GM13976 (cell line): ENCODE results near the gene ANKRD44.

Source experiments
- DNase-seq: peaks from one replicate; pipeline ENCODE4 v3.0.0; 2012; ENCODE audit warnings: low spot score
- CTCF ChIP-seq: IDR thresholded peaks from 2 replicates; pipeline ENCODE4 v1.5.1; 2012; ENCODE audit warnings: borderline replicate concordance, mild to moderate bottlenecking; ENCODE audit not compliant: insufficient read depth; ENCODE audit errors: extremely low read depth, missing control alignments, control extremely low read depth
- in situ Hi-C: fragments of 300-500 bp; cut with MboI; formaldehyde crosslinking; loops from one replicate; pipeline ENCODE4 v1.12.0; 2022; ENCODE audit warnings: low sequenced_read_pairs, mixed read lengths, inconsistent platforms; ENCODE audit not compliant: unreplicated experiment

ANKRD44 gene

DNA sequence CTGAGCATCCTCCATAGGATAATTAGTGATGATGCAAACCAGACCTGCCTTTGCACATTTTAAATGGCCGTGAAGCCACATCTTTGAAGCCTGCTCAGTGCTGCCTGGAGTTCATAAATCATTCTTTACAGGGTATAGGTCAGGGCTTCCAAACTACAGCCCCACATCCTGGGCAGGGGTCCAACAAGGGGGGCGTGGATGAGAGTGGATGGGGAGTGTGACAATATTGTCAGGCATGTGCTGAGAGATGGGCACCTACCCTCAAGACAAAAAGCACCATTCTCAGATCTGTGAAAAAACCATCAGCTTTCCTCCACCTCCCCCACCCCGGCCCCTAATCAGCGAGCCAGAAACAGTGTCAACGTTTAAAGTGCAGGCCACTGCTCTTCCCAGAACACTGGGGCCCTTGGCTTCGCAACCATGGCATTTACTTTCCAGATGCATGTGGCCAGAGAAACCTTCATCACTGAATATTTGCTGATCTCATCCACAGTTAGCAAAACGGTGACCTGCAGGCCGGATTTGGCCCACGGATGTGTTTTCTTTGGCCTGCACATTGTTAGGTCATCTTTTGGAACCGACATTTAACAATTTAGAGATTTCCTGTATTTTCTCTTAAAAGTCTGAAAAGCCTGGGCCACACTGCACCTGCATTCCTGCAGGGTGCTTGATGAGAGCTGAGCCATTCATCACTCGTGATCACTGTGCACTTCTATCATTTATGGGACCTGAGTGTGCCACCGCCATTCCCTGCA, 130.7 kb downstream of the ANKRD44 start:
- DNase-seq = no peak
- TF ChIP-seq CTCF = no peak
- in situ Hi-C loops = loop anchor here (10.0 kb wide), 1 partner anchor 195 kb away; no protein-coding TSS in a partner anchor

DNA sequence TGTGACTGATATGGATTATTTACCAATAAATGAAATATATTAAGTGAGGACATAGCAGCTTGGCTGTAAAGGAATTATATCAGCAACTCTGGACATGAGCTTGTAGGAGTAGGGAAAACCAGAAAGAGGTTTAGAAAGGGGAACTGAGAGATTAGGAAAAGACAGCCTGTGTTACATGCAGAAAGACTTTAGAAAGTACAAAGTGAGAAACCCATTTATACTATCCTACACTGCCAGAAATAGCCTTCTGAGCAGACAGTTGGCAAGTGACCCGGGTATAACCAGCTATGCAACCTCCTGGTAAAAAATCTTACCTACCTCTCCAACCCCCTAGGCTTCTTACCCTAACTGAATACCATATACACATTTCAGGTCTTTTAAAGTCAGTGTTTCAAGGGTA, 134.1 kb downstream of the ANKRD44 start:
- TF ChIP-seq CTCF = no peak
- in situ Hi-C loops = no loop called here
- no peak for DNase-seq

DNA sequence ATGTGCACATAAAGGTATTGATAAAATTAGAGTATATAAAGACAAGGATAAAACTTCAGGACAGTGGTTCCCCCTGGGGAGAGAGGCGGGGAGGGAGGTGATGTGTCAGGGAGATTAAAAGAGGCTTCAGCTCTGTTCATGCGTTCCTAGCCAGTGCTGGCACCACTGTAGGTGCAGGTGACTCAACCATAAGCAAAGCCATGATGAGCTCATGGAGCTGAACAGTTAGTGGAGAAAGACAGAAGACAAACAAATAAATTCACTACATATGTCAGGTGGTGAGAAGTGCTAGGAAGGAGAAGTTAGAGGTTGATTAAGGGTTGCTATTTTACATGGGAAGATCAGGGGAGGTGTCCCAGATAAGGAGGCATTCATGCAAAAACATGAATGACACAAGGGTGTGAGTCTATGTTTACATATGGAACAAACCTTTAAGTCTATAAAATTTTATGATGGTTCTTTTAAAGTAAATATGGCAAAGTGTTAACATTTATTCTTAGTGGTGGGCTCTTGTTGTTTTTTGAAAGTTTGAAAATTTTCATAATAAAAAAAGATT, 136.0 kb downstream of the ANKRD44 start:
- no peak for TF ChIP-seq CTCF
- in situ Hi-C loops = no loop called here
- no peak for DNase-seq

- in situ Hi-C loops = no loop called here
- TF ChIP-seq CTCF = no peak
- no peak for DNase-seq
These were observed 139.0 kb downstream of the ANKRD44 start for GRCh38 chr2:197171582-197171981.

DNA sequence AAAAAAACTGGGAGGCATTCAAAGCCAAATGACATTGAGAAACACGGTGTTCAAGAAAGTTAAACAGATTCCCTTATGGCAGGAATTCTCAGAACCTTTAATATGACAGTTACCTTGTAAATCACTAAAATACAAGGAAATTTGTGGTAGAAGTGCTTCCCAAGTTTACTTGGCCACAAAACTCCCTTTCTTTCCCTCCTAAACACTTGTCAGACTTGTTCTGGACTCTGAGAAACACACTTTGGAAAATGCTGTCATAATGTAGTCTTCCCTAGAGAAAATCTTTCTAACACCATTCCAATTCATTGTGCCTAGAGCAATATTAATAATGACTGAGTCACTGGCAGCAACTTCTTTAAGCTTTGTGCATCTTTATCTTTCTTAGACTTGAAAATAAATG, 140.4 kb downstream of the ANKRD44 start:
- no peak for DNase-seq
- TF ChIP-seq CTCF = no peak
- in situ Hi-C loops = no loop called here

DNA sequence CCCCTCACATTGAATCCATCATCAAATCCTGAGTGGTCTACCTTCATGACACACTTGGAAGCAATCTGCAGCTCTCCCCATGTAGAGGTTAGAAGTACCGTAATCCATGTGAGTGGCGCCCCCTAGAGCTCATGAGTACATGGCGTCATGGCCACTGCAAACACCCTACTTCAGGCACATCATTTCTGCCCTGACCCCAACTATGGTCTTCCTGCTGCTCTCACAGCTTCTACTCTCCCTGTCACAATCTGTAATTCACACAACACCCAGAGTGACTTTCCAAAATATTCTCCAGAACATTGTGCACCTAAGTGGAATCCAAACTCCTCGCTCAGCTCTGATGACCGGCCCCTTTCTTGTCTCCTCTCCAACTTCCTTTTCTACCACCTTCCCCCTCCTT, 141.9 kb downstream of the ANKRD44 start:
- peak; percentile 63 for DNase-seq
- in situ Hi-C loops = no loop called here
- peak; percentile 69 for TF ChIP-seq CTCF
